Urinary bladder (tissue), 4 donors: ENCODE results near the gene NHERF1. TPM values are rescaled to one million over a fixed set of nuclear protein-coding genes. Genes with fewer than 3 reads are reported as not detected.

Experiments used
- DNase-seq: peaks from one replicate; pipeline ENCODE4 v3.0.0-alpha.2; 2015; ENCODE audit errors: extremely low spot score
- H3K27ac ChIP-seq: one replicate; pipeline ENCODE4 v1.5.1; 2013; ENCODE audit warnings: low read depth, mild to moderate bottlenecking, moderate library complexity
- H3K36me3 ChIP-seq: one replicate; pipeline ENCODE4 v1.6.1; 2013; ENCODE audit warnings: mild to moderate bottlenecking, moderate library complexity; ENCODE audit not compliant: insufficient read depth
- H3K4me1 ChIP-seq: one replicate; pipeline ENCODE4 v1.6.1; 2013; ENCODE audit warnings: mild to moderate bottlenecking, moderate library complexity; ENCODE audit not compliant: insufficient read depth
- H3K4me3 ChIP-seq: one replicate; pipeline ENCODE4 v1.5.1; 2013; ENCODE audit warnings: low read depth, low read length
- WGBS: extraction: QIAGEN DNeasy Blood & Tissue Kit; methylation state at CpG from one replicate; pipeline ENCODE4 v1.1.7; 2013; 5-methylcytosine and 5-hydroxymethylcytosine counted together
- polyA plus RNA-seq: library from polyadenylated mRNA; stranded (reverse); fragments of 200-250 nt; gene quantifications from one replicate; pipeline ENCODE4 v1.2.3, GENCODE V29; 2013
- total RNA-seq: library from RNA; depleted of rRNA; stranded (reverse); fragments of >200 nt; gene quantifications from one replicate; pipeline ENCODE4 v1.2.3, GENCODE V29; 2014
- donor health status: healthy with polysubstance abuse.
- donor health status: healthy.

Gene NHERF1
- 8.5 TPM for total RNA-seq
- 16.7 TPM for polyA plus RNA-seq

DNA sequence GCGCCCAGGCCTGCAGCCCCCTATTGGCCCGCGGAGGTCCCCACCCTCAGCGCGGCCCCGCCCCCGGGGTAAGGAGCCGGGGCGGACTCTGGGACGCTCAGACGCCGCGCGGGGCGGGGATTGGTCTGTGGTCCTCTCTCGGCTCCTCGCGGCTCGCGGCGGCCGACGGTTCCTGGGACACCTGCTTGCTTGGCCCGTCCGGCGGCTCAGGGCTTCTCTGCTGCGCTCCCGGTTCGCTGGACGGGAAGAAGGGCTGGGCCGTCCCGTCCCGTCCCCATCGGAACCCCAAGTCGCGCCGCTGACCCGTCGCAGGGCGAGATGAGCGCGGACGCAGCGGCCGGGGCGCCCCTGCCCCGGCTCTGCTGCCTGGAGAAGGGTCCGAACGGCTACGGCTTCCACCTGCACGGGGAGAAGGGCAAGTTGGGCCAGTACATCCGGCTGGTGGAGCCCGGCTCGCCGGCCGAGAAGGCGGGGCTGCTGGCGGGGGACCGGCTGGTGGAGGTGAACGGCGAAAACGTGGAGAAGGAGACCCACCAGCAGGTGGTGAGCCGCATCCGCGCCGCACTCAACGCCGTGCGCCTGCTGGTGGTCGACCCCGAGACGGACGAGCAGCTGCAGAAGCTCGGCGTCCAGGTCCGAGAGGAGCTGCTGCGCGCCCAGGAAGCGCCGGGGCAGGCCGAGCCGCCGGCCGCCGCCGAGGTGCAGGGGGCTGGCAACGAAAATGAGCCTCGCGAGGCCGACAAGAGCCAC lies at the start of gene NHERF1:
NHERF1 (plus strand) TSS at position 100 of the 750 bp plus-strand sequence; CDS start at position 319, 219 bp downstream.
- H3K4me1 ChIP-seq = no peaks in the 10 kb centered on the region
- no peaks in the 10 kb centered on the region for H3K36me3 ChIP-seq
- peak within 1 kb of the TSS; percentile 77 for H3K4me3 ChIP-seq
- peak; percentile 76 for DNase-seq
- under 1% methylated on average over 90 of the region's 90 CpGs for WGBS
- peak within 1 kb of the TSS; percentile 29 for H3K27ac ChIP-seq

DNA sequence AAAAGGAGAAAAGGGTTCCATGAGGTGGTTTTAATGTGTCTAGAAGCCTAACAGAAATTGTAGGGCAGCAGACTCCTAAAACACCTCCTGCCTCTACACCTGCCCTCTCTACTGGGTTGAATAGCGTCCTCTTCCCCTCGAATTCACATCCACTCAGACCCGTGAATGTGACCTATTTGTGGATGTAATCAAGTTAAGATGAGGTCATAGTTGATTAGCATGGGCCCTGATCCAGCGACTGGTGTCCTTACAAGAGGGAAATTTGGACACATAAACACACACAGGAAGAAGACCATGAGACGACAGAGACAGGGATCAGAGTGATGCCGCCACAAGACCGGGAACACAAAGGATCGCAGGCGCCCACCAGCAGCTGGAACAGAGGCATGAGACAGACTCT lies 49.2 kb upstream of the NHERF1 start:
- no peak for DNase-seq
- Histone ChIP-seq H3K36me3 (no peaks in the 10 kb centered on the region), H3K27ac (no peak overlapping the region), H3K4me3 (no peak overlapping the region), H3K4me1 (no peaks in the 10 kb centered on the region)
- WGBS = 65% methylated on average over 9 of the region's 9 CpGs

DNA sequence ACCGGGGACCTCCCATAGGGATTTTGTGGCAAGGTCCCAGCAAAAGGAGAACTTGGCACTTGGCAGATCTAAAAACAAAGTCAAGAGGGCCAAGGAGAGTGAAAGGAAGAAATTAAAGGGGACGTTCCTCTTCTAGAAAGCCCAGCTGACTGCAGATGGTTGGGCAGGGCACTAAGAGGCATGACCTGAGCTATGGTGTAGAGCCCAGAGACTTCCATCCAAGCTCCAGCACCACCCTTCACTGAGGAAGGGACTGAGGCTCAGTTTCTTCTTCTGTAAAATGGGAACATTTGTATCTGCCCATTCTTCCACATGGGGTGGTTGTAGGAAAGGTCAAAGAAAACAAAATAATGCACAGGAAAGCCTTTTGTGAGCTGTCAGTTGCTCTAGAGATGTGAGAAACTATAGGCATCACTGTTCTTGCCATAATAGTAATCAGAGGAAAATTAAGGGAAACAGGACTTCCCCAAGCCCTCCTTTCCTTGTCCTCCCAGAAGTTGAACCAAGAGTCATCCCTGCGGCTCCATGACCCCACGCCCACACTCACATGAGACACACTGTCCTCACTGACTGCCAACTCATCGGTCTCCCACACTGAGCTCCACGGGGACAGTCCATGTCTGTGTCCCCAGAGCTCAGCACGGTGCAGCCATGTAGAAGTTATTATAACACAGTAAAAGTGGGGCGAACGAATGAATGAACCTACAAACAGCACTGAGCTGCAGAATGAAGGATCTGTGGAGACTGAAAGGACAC lies 46.1 kb upstream of the NHERF1 start:
- Histone ChIP-seq H3K4me1 (no peaks in the 10 kb centered on the region), H3K36me3 (no peaks in the 10 kb centered on the region), H3K27ac (no peak overlapping the region), H3K4me3 (no peak overlapping the region)
- WGBS = 72% methylated on average over 9 of the region's 9 CpGs
- DNase-seq = no peak

DNA sequence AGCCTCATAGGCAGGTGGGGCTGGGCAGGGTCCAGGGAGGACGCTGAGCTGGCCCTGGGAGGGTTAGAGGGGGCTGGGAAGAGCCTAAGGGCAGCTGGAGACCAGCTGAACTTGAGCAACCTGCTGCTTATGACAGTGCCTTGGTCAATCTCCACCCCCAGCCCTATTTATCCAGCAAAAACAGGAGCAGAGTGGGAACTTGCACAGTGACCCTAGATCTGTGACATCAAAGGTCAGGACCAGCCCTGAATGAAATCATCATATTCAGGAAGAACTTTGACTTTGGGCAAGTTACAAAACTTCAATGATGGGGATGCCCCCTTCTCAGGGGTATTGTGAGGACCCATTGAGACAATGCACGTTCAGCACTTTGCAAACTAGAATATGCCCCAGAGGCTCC lies 45.1 kb upstream of the NHERF1 start:
- Histone ChIP-seq H3K4me3 (no peak overlapping the region), H3K4me1 (no peaks in the 10 kb centered on the region), H3K36me3 (no peaks in the 10 kb centered on the region), H3K27ac (no peak overlapping the region)
- 61% methylated on average over 2 of the region's 2 CpGs for WGBS
- DNase-seq = no peak

GRCh38 chr17:74704544-74704943 lies 43.9 kb upstream of the NHERF1 start:
- H3K36me3 ChIP-seq = no peaks in the 10 kb centered on the region
- no peaks in the 10 kb centered on the region for H3K4me1 ChIP-seq
- WGBS = 84% methylated on average over 8 of the region's 8 CpGs
- H3K27ac ChIP-seq = no peak overlapping the region
- DNase-seq = no peak
- H3K4me3 ChIP-seq = no peak overlapping the region

- Histone ChIP-seq H3K27ac (no peak overlapping the region), H3K4me3 (no peak overlapping the region), H3K4me1 (no peaks in the 10 kb centered on the region), H3K36me3 (no peaks in the 10 kb centered on the region)
- no peak for DNase-seq
- WGBS = 67% methylated on average over 12 of the region's 12 CpGs
These were observed 37.2 kb upstream of the NHERF1 start for GRCh38 chr17:74711058-74711824.

DNA sequence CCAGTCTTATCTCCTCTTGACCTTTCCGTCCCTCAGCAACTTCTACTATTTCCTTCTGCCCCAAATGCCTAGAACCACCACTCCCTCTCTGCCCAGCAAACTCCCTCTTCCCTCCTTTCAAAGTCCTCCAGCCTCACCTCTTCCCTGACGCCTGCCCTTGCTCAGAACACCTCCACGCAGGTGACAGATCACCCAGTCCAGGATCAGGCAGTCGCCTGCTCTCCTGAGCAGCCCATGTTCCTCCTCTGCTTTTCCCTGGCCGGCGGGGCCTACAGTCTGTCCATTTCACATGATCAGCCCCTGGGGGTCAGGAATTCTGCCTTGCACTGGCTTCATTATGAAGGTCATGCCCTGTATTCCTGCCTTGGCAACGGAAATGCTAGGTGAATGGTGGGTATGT lies 36.1 kb upstream of the NHERF1 start:
- DNase-seq = no peak
- Histone ChIP-seq H3K4me3 (no peak overlapping the region), H3K36me3 (no peaks in the 10 kb centered on the region)

GRCh38 chr17:74712756-74713155 lies 35.7 kb upstream of the NHERF1 start, which contains the start of gene CD300LF:
Gene CD300LF, minus strand, starts transcription at chr17:74712923. Its CDS starts 57 bp downstream, at chr17:74712866.
- Histone ChIP-seq H3K4me3 (no peak within 1 kb of the TSS), H3K4me1 (no peaks in the 10 kb centered on the region), H3K27ac (no peak within 1 kb of the TSS), H3K36me3 (no peaks in the 10 kb centered on the region)
- no peak for DNase-seq
- WGBS = 78% methylated on average over 8 of the region's 8 CpGs

More for the DNA sequence above, 36.1 kb upstream of the NHERF1 start:
- WGBS = 67% methylated on average over 7 of the region's 7 CpGs
- Histone ChIP-seq H3K4me1 (no peaks in the 10 kb centered on the region), H3K27ac (no peak overlapping the region)

- no peak overlapping the region for H3K4me3 ChIP-seq
- DNase-seq = no peak
These were observed 35.2 kb upstream of the NHERF1 start for GRCh38 chr17:74713171-74713755.

DNA sequence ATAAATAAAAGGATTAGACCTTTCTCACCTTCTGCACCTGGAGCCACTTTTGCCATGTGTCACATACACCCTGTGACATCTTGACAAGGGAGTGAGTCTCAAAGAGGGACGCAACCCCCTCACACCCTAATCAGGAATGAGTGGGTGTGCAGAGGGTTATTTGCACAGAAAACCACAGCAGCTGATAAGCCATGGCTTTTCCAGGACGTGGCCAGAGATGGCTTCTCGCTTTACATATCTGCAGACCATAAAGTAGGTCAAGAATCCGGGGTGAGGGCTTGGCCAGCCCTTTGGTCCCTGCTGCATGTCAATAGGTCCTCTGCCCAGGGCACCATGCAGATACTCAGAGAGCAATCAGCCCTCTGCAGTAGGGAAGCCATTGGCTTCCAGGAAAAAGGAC lies 33.3 kb upstream of the NHERF1 start:
- WGBS = 27% methylated on average over 4 of the region's 4 CpGs
- Histone ChIP-seq H3K4me3 (no peak overlapping the region), H3K36me3 (no peaks in the 10 kb centered on the region), H3K27ac (no peak overlapping the region), H3K4me1 (no peaks in the 10 kb centered on the region)
- no peak for DNase-seq

More at GRCh38 chr17:74713171-74713755, 35.2 kb upstream of the NHERF1 start:
- Histone ChIP-seq H3K4me1 (no peaks in the 10 kb centered on the region), H3K27ac (no peak overlapping the region), H3K36me3 (no peaks in the 10 kb centered on the region)
- 83% methylated on average over 12 of the region's 12 CpGs for WGBS

- no peaks in the 10 kb centered on the region for H3K36me3 ChIP-seq
- no peak overlapping the region for H3K4me3 ChIP-seq
- H3K4me1 ChIP-seq = no peaks in the 10 kb centered on the region
- DNase-seq = no peak
- WGBS = 94% methylated on average over 4 of the region's 4 CpGs
- no peak overlapping the region for H3K27ac ChIP-seq
These were observed 27.9 kb upstream of the NHERF1 start for GRCh38 chr17:74720506-74720905.

DNA sequence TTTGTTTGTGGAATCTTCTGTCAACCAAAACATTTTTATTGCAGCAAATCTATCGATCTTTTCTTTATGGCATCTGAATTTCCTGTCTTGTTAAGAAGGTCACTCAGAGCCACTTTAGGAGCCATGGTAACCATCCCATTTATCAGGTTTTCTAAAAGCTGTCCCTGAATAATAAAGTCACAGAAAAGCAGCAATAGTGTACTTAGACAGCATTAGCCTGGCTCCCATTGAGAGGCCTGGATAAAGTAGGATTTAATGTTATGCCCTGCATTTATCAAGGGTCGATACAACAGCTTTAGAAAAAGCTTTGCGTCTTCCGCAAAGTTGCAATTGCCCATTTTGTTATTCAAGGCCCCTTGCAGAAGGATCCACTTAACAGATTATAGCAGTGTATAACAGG lies 25.6 kb upstream of the NHERF1 start:
- no peaks in the 10 kb centered on the region for H3K36me3 ChIP-seq
- H3K4me3 ChIP-seq = no peak overlapping the region
- DNase-seq = no peak
- WGBS = 37% methylated on average over 4 of the region's 4 CpGs
- no peak overlapping the region for H3K27ac ChIP-seq
- H3K4me1 ChIP-seq = no peaks in the 10 kb centered on the region

- H3K27ac ChIP-seq = no peak overlapping the region
- no peaks in the 10 kb centered on the region for H3K4me1 ChIP-seq
- WGBS = 57% methylated on average over 5 of the region's 5 CpGs
- H3K4me3 ChIP-seq = no peak overlapping the region
- H3K36me3 ChIP-seq = no peaks in the 10 kb centered on the region
- no peak for DNase-seq
These were observed 24.5 kb upstream of the NHERF1 start for GRCh38 chr17:74723891-74724290.
